ENCODE measurements around the gene ZNF440. TPM values are rescaled to one million over a fixed set of nuclear protein-coding genes. Genes with fewer than 3 reads are reported as not detected.
"Not testable (repeated sequence)": the region's sequence is repeated elsewhere in the genome, so short reads cannot be mapped to it uniquely, and the experiment has no call there.

ZNF440 gene
- total RNA-seq, 1 experiment from 2014 or later, result 5.7 TPM

- DNase-seq (ENCODE audit: low read depth), result no peak
- in situ Hi-C loops (cut with HindIII; ENCODE audit: low pct_unique_long_range_greater_than_20kb, low sequenced_read_pairs), result no loop called here
These were observed 58.6 kb downstream of the ZNF440 start for GRCh38 chr19:11872624-11873023.

- no peak for DNase-seq (ENCODE audit: low read depth)
- in situ Hi-C loops (cut with HindIII; ENCODE audit: low pct_unique_long_range_greater_than_20kb, low sequenced_read_pairs), result no loop called here
These were observed 59.7 kb downstream of the ZNF440 start for GRCh38 chr19:11873762-11874161.

GRCh38 chr19:11879687-11880266 is 65.7 kb downstream of the ZNF440 start:
- DNase-seq (ENCODE audit: low read depth); in situ Hi-C loops (cut with HindIII; ENCODE audit: low pct_unique_long_range_greater_than_20kb, low sequenced_read_pairs): not testable (repeated sequence)

GRCh38 chr19:11880598-11880997 is 66.5 kb downstream of the ZNF440 start:
- DNase-seq (ENCODE audit: low read depth), result no peak
- in situ Hi-C loops (cut with HindIII; ENCODE audit: low pct_unique_long_range_greater_than_20kb, low sequenced_read_pairs), result no loop called here

- peak; percentile 26 for DNase-seq (ENCODE audit: low read depth)
These were observed 67.2 kb downstream of the ZNF440 start for GRCh38 chr19:11881151-11881800.

GRCh38 chr19:11882606-11883005 is 68.5 kb downstream of the ZNF440 start:
- in situ Hi-C loops (cut with HindIII; ENCODE audit: low pct_unique_long_range_greater_than_20kb, low sequenced_read_pairs), result no loop called here
- DNase-seq (ENCODE audit: low read depth), result no peak

More at GRCh38 chr19:11881151-11881800, 67.2 kb downstream of the ZNF440 start:
- in situ Hi-C loops (cut with HindIII; ENCODE audit: low pct_unique_long_range_greater_than_20kb, low sequenced_read_pairs), result no loop called here

Other genes starting within 250 kb of the ZNF440 start
- 6.1 and 11.8 TPM in 2 replicates for gene ACP5, start 236.6 kb upstream of the ZNF440 start, total RNA-seq (2014; rRNA removed; shearing (Covaris generic); ENCODE audit: low replicate concordance)
- 26.2 and 34.4 TPM in 2 replicates for gene ZNF627, start 216.8 kb upstream of the ZNF440 start, total RNA-seq (2014; rRNA removed; shearing (Covaris generic); ENCODE audit: low replicate concordance)
- 6.7 and 17.6 TPM in 2 replicates for gene ZNF823, start 75.3 kb upstream of the ZNF440 start, total RNA-seq (2014; rRNA removed; shearing (Covaris generic); ENCODE audit: low replicate concordance)
- gene ZNF441, start 47.3 kb upstream of the ZNF440 start, total RNA-seq (2014; rRNA removed; shearing (Covaris generic); ENCODE audit: low replicate concordance), result 2.1 and 6.5 TPM in 2 replicates
- gene ZNF491, start 15.8 kb upstream of the ZNF440 start, total RNA-seq (2014; rRNA removed; shearing (Covaris generic); ENCODE audit: low replicate concordance), result 0.41 TPM in 1 of 2 replicates, not detected in the other
- gene ZNF439, start 34.5 kb downstream of the ZNF440 start, total RNA-seq (2014; rRNA removed; shearing (Covaris generic); ENCODE audit: low replicate concordance), result not detected in 2 replicates
- gene ZNF69, start 73.5 kb downstream of the ZNF440 start, total RNA-seq (2014; rRNA removed; shearing (Covaris generic); ENCODE audit: low replicate concordance), result 8.3 and 14.0 TPM in 2 replicates
- 2.8 and 11.5 TPM in 2 replicates for gene ZNF700, start 110.8 kb downstream of the ZNF440 start, total RNA-seq (2014; rRNA removed; shearing (Covaris generic); ENCODE audit: low replicate concordance)
- 7.0 TPM in 1 of 2 replicates, not detected in the other for gene ZNF763, start 150.8 kb downstream of the ZNF440 start, total RNA-seq (2014; rRNA removed; shearing (Covaris generic); ENCODE audit: low replicate concordance)
- 0.20 TPM in 1 of 2 replicates, not detected in the other for gene ZNF433, start 221.4 kb downstream of the ZNF440 start, total RNA-seq (2014; rRNA removed; shearing (Covaris generic); ENCODE audit: low replicate concordance)
- 0.67 TPM in 1 of 2 replicates, not detected in the other for gene ZNF878, start 238.7 kb downstream of the ZNF440 start, total RNA-seq (2014; rRNA removed; shearing (Covaris generic); ENCODE audit: low replicate concordance)